DND-41 (cell line): ENCODE measurements around the gene TLN1.

Experiments
- CTCF ChIP-seq: IDR thresholded peaks from 2 replicates; pipeline ENCODE4 v1.5.1; 2012; ENCODE audit warnings: borderline replicate concordance, low read length, moderate library complexity, mild to moderate bottlenecking; ENCODE audit not compliant: poor library complexity, severe bottlenecking; ENCODE audit errors: extremely low read depth
- EZH2 ChIP-seq: IDR thresholded peaks from 3 replicates; pipeline ENCODE4 v1.6.1; 2012; ENCODE audit warnings: borderline replicate concordance, low read depth, mild to moderate bottlenecking, moderate library complexity, low read length, inconsistent platforms; ENCODE audit not compliant: severe bottlenecking

- TF ChIP-seq CTCF (no peak), EZH2 (no peak)
Observed at GRCh38 chr9:35703906-35704672, 27.9 kb downstream of the TLN1 start.
